Upper lobe of left lung (tissue), 4 donors: ENCODE data around the gene GPR17.

Experiments used
- POLR2A ChIP-seq, 4 donors: fragments of 450-650 bp; IDR thresholded peaks; one replicate each; pipeline ENCODE4 v1.5.1; 2016 to 2017; ENCODE audit warnings: antibody characterized with exemption in 4 of 4, mild to moderate bottlenecking in 2 of 4
- POLR2AphosphoS5 ChIP-seq, 2 donors: sonication (generic); formaldehyde crosslinking; IDR thresholded peaks; one replicate each; pipeline ENCODE4 v1.5.1; 2017; ENCODE audit warnings: antibody characterized with exemption in 2 of 2
- TF ChIP-seq, protein P1 (sequence below), 6 experiments: fragments of 450-650 bp in 4 of 6; fragments of 200-600 bp in 2 of 6; sonication (generic) in 2 of 6; IDR thresholded peaks; one replicate each; pipeline ENCODE4 v1.5.1; 2016 to 2019; ENCODE audit warnings: antibody characterized with exemption in 6 of 6

DNA sequence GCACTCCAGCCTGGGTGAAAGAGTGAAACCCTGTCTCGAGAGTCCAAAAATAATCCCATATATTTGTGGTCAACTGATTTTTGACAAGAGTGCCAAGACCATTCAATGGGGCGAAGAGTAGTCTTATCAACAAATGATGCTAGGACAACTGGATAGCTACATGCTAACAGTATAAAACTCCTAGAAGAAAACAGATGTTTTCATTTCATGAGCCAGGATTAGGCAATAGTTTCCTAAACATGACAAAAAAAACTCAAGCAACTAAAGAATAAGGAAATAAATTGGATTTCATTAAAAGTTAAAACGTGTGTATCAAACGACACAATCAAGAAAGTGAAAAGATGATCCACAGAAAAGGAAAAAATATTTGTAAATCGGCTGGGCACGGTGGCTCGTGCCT is 23.1 kb downstream of the GPR17 start:
- TF ChIP-seq, protein P1, sequence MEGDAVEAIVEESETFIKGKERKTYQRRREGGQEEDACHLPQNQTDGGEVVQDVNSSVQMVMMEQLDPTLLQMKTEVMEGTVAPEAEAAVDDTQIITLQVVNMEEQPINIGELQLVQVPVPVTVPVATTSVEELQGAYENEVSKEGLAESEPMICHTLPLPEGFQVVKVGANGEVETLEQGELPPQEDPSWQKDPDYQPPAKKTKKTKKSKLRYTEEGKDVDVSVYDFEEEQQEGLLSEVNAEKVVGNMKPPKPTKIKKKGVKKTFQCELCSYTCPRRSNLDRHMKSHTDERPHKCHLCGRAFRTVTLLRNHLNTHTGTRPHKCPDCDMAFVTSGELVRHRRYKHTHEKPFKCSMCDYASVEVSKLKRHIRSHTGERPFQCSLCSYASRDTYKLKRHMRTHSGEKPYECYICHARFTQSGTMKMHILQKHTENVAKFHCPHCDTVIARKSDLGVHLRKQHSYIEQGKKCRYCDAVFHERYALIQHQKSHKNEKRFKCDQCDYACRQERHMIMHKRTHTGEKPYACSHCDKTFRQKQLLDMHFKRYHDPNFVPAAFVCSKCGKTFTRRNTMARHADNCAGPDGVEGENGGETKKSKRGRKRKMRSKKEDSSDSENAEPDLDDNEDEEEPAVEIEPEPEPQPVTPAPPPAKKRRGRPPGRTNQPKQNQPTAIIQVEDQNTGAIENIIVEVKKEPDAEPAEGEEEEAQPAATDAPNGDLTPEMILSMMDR (IDR thresholded peaks at IDR 0.05): no peak
- TF ChIP-seq POLR2A (IDR thresholded peaks at IDR 0.05): no peak
- no peak for TF ChIP-seq POLR2AphosphoS5 (IDR thresholded peaks at IDR 0.05)
